Right renal cortex interstitium (tissue), 3 donors: ENCODE measurements around the gene CCL22. TPM values are rescaled to one million over a fixed set of nuclear protein-coding genes. Genes with fewer than 3 reads are reported as not detected.
"Not testable (repeated sequence)": the region's sequence is repeated elsewhere in the genome, so short reads cannot be mapped to it uniquely, and the experiment has no call there.

ENCODE experiments used
- DNase-seq, 3 donors: peaks; one replicate each; pipeline ENCODE4 v3.0.0-alpha.2; 2013; ENCODE audit warnings: low read depth in 3 of 3, low spot score in 2 of 3
- polyA plus RNA-seq, 3 donors: library from polyadenylated mRNA; unstranded; fragments of 120-200 nt; gene quantifications; one replicate each; pipeline ENCODE4 v1.2.1, GENCODE V29; 2013; ENCODE audit not compliant: insufficient read length in 3 of 3

CCL22 gene
- polyA plus RNA-seq, 3 donors, result 0.06 to 0.10 (median 0.07) TPM

DNA sequence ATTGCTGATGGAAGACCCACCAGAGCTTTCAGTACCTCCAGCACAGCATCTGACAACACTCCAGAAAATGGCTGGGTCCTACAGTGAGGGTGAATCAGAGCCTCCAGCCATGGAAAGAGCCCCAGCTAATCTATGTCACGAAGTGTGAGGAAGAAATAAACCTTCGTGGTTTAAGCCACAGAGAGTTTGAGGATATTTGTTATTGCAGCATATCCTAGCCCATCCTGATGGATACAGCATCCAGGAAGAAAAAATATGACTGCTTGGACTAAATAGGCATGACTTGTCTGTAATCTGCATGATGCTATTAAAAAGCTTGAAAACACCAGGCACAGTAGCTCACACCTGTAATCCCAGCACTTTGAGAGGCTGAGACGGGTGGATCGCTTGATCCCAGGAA lies 32.7 kb downstream of the CCL22 start:
- no peak for DNase-seq

DNA sequence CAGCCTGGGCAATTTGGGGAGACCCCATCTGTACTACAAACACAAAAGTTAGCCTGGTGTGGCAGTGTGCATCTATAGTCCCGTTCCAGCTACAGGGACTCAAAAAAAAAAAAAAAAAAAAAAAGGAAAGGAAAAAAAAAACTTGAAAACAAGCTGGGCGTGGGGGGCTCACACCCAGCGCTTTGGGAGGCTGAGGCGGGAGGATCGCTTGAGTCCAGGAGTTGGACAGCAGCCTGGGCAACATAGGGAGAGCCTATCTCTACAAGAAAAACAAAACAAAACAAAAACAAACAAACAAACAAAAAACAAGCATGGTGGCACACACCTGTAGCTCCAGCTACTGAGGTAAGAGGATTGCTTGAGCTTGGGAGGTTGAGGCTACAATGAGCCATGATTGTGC lies 33.1 kb downstream of the CCL22 start:
- DNase-seq, result no peak

DNA sequence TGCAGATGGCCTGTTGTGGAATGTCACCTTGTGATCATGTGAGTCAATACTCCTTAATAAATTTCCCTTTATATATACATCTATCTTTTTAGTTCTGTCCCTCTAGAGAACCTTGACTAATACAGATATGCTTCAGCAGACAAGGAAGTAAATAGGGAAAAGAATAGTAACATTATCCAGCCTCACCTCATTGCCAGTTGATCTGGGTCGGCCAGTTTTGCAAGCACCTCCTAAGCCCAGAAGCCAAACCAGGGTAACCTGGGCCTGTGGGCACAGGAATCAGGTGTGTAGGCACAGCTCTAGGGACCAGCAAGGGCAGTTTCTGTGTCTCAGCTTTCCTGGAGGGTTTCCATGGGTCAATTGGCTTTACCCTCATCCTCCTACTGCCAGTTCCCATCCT lies 34.1 kb downstream of the CCL22 start:
- DNase-seq, result no peak

DNA sequence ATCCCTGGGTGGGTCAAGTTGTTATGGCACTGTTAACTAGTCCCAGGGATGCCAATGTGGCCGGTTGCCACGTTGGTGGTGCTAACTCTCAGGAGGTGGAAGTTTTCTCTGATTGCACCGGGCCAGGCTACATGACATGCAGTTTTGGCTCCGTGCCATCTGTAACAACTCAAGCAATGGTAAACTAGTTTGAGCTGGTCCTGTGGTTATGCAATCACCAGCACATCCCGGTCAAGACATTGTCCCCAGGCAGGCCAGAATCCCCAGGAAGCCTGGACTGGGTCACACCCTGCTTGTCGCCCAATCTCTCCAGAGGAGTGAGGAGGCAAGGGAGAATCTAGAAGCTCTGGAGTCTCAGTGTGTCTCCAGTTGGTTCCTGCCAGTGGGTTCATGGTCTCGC lies 35.9 kb downstream of the CCL22 start:
- no peak for DNase-seq

DNA sequence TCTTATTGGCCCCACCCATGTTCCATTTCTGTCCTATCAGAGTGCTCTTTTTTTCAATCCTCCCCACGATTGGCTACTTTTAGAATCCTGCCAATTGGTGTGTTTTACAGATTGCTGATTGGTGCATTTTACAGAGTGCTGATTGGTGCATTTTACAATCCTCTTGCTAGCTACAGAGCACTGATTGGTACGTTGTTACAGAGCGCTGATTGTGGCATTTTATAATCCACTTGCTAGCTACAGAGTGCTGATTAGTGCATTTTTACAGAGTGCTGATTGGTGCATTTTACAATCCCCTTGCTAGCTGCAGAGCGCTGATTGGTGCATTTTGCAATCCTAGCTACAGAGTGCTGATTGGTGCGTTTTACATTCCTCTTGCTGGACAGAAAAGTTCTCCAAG lies 36.4 kb downstream of the CCL22 start:
- no peak for DNase-seq

DNA sequence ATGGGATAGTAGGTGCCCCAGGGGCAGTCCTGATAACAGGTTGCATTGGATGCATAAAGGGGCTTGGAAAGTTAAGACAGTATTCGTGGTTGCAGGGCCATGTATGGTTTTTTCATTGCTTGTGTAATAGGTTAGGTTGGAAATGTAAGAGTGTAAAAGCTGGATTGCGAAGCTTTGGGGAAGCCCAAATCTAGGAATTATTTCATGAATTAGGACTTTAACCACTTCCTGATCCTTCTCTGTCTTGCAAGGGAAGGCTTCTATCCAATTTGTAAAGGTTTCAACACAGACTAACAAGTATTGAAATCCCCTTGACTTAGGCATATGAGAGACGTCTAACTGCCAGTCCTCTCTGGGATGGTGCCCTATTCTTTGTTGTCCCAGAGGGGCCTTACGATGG lies 38.2 kb downstream of the CCL22 start:
- no peak for DNase-seq

DNA sequence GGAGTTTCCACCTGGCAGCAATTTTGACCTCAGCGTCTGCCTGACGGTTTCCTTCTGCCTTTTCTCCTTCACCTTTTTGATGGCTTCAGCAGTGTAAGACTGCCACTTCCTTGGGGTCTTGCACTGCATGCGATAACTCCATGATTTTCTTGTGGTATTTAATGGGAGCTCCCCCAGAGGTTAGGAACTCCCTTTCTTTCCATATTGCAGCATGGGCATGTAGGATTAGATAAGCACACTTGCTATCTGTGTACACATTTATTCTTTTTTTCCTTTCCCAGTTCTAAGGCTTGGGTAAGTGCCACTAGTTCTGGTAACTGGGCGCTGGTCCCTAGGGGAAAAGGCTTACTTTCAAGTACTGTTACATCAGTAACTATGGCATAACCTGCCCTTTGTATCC lies 38.9 kb downstream of the CCL22 start:
- not testable (repeated sequence) for DNase-seq

DNA sequence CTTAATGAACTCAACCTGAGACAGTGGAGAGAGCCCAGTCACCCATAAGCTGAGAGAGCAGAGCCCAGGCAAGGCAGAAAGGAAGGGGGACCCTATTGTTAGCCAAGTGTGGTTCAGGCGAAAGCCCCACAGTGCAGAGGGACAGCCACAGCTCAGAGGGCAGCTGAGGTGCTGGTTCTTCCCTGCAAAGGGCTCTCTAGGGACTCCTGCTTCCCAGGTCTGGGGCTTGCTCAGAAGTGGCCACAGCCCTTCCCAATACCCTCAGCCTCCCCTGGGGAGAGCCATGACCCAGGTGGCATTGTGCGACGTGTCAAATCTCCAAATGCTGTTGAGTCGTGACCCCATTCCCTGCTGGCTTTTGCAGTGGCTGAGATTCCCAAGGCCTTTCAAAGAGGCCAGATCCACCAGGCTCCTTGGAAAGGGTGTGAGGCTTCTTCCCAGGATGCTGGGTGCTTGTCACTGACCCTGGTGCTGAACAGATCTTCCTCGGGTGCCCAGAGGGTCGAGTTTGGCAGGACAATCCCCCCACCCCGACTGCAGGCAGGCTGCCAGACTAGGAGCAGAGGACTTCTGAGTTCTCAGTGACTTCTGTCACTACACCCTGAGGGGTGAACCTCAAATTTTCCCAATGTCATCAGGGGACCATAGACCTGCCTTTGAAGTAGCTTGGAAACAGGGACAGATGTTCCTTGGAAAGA lies 43.5 kb downstream of the CCL22 start:
- DNase-seq, result no peak

DNA sequence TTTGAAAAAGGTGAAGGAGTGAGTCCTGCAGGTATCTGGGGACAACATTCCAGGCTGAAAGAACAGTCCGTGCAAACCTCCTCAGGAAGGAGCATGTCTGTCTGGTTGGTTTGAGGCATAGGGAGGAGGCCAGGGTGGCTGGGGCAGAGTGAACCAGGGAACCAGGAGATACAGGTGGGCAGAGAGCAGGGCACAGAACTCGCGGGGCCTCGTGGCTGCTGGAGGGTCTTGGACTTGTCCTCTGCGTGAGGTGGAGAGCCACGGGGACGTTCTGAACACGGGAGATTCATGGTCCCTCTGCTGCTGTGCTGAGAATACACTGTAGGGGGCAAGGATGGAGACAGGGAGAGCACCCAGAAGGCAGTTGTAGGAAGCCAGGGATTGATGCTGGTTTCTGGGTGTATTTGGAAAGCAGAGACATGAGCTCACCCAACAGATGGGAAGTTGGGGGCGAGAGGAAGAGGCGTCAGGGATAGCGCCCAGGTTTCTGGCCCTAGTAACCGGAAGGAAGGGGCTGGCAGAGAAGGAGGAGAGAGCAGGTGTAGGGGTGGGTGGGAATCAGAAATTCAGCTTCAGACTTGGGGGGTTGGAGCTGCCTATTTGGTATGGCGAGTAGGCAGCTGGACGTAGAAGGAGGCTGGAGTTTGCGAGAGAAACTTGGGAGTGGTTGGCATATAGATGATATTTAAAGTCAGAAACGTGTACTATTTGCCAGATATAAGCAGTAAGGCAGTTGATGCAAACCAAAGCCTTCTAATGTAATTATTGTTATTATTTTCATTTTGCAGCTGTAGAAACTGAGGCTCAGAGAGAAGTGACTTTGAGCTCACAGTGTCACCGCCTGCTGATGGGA lies 45.6 kb downstream of the CCL22 start, which contains the start of gene CCL17:
Gene CCL17 (plus strand): TSS at position 803 of the 853 bp plus-strand sequence. CDS start 9,166 bp downstream, outside the sequence.
- no peak for DNase-seq

DNA sequence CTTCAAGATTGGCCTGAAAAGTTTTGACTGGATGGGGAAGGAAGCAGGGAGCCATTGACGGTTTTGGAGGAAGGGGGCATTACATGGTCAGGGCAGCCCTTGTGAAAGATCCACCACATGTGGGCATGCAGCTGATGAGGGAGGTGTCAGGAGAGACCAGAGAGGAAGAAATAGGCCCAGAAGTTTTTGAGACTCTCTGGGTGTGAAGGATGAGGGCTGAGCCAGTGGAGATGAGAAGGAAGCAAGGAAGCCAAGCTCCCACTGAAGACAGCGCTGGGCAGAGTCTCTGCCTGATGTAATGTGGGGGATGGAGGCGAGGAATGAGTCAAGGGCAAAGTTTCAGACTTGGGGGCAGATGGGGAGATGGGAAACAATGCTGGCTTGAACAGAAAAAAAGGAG lies 46.5 kb downstream of the CCL22 start:
- no peak for DNase-seq

DNA sequence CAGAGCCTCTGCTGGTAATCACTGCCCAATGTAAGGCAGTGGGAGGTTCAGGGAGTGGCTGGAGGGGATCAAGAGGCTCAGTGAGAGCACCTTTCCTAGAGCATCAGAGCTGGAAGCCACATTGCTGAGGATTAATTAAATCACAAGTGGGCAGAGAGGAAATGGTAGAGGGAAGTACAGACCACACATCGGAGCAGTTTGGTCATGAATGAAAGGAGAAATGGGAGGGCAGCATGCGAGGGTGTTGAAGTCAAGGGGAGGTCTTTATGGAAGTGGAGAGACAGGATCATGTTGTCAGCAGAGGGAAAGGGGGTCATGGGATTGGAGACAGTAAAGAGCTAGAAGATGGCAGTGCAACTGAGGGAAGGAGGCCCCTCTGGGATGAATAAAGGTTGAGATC lies 48.3 kb downstream of the CCL22 start:
- DNase-seq, result no peak

DNA sequence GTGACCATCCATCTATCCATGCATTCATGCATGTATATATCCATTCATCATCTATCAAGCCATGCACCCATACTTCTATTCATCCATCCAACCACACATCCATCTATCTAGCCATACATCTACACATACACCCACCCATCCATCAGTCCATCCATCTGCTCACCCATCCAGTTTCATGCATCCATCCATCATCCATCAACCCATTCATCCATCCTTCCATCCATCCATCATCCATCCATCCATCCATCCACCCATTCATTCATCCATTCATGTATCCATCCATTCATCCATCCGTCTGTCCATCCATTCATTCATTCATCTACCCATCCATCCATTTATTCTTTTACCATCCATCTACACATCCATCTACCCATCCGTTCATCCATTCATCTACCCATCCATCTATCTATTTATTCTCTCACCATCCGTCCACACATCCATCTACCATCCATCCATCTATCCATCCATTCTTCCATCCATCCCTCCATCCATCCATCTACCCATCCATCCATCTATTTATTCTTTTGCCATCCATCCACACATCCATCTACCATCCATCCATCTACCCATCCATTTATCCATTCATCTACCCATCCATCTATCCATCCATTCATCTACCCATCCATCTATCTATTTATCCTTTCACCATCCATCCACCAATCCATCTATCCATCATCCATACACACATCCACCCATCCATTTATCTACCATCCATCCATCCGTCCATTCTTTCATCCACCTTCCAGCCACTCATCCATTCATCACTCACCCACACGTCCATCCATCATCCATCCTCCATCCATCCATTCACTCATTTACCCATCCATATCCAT lies 49.2 kb downstream of the CCL22 start:
- DNase-seq, result no peak

DNA sequence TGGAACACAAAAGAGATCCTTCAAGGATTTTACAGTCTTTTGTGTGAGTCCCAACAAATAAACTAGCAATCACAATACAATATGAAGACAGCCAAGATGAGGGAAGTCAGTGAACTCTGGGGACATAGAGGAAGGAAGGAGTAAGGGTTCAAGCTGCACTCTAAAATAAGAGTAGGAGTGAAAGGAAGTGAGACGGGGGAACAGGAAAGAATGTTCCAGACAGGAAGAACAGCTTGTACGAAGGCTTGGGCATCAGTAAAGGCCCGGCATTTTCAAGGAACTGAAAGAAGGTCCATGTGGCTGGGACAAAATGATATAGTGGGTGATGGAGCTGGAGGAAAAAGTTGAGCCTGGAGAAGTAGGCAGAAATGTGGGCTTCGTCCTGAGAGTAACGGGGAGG lies 50.5 kb downstream of the CCL22 start:
- DNase-seq, result no peak

DNA sequence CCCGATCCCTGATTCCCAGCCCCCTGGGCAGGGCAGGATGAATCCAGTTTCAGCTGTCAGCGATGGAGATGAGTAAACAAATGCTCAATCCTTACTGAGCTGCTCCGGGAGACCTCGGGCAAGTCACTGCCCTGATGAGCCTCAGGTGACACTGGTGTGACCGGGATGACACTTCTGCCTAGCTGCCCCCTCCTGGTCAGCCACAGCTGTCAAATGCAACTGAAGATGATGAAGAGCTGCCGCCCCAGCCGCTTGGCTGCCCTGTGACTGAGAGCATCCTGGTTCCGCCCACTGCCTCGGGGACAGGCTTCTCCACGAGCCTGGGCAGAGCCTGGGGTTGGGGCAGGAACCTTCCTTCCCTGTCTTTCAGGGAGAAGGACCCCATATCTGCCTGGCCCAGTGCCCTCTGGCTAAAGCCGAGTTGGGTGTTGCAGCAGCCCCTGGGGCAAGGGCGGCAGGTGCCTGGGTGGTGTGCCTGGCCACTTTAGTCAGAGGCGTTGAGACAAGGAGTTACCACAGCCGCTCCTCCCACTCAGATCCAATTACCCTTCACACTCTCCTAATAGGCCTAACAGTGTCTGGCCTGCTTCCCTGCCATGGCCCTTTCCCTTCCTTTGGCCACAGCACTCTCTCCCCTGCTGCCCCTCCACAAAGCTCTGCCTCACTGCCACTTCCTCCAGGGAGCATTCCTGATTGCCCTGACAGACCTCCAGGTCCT lies 51.4 kb downstream of the CCL22 start:
- DNase-seq, result no peak

DNA sequence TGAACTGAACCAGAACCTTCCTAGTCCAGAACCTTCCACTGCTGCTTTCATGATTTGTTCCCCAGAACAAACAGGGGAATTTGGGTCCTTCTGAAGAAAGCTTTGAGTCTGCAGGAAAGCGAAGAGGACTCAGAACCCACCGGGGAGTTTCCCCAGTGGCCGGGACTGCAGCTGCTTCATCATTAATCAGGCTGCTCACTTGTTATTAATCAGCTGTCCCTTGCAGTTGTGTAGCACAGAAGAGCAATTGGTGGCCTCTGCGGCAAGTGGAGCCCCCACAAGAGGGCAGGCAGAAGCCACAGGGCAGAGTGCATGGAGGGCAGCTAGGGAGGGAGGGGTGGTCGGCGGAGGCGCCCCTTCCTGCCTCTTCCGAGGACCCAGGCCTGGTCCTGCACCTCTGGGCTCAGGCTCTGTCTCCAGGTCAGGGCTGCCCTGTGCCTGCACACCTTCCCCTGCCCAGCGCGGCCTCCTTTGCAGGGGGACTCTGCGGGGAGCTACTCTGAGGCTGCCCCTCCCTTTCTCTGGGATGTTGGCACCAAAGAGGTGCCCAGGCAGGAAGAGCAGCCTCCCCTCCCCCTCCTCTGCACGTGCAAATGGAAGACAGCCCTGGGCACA lies 52.9 kb downstream of the CCL22 start:
- DNase-seq, result no peak

DNA sequence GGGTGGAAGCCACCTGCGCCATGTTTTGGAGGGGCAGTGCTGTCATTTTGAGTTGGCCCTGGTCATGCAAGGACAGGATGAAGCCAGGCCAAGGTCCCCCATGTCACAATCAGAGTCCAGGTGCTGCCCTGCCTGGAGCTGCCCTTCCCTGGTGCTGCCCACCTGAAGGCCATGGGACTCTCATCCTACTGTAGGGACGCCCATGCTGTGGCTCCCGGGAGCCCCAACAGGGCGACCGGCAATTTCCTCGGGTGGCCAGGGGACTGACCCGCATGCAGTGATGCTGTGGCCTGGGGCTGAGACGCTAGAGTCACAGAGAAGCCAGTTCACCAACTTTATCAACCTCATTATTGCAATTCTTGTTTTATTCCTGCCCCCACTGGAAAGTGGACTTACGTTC lies 54.0 kb downstream of the CCL22 start:
- no peak for DNase-seq

DNA sequence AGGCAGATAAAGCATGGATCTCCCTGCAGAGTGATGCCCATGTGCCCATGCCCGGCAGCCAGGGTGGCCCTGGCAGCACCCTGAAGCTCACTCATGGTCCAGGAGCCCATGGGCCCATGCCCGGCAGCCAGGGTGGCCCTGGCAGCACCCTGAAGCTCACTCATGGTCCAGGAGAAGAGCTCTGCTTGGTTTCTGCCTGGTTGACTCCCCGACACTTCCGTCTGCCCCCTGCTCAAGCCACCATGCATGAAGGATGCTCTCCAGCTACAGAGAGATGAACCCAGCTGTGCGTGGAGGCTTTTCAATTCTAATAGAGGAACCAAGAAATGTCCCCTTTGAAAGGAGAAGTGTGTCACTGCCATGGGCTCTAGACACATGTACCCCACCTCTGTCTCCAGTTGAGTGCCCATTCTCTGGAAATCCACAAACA lies 54.7 kb downstream of the CCL22 start:
- DNase-seq, result no peak

DNA sequence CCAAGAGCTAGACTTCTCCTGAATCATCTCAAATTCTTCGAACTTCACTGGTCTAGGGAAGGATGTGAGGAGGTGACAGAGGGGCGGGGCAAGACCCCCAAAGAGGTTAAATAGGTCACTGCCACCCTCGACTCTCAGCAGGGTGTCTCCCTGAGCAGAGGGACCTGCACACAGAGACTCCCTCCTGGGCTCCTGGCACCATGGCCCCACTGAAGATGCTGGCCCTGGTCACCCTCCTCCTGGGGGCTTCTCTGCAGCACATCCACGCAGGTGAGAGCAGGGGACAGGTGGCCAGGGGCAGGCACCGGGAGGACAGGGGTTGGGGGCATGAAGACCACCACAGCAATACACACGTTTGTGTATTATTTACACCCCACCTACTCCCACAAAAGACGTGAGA lies 55.1 kb downstream of the CCL22 start:
- no peak for DNase-seq
